HepG2 (cell line): ENCODE results near the gene RBM12. TPM values are rescaled to one million over a fixed set of nuclear protein-coding genes. Genes with fewer than 3 reads are reported as not detected.

Experiments used
- MYC ChIP-seq: sonication (generic); formaldehyde crosslinking; IDR thresholded peaks from 2 replicates; pipeline ENCODE4 v1.9.0; 2021; ENCODE audit warnings: missing genetic modification reagents, borderline replicate concordance
- NFRKB ChIP-seq: fragments of 450-650 bp; IDR thresholded peaks from 2 replicates; pipeline ENCODE4 v1.6.1; 2017
- SCMH1 ChIP-seq: sonication (generic); formaldehyde crosslinking; IDR thresholded peaks from 2 replicates; pipeline ENCODE4 v1.9.0; 2021; ENCODE audit warnings: missing genetic modification reagents, mild to moderate bottlenecking, borderline replicate concordance
- ZFP37 ChIP-seq: sonication (generic); formaldehyde crosslinking; IDR thresholded peaks from 2 replicates; pipeline ENCODE4 v1.4.0; 2020; ENCODE audit warnings: missing genetic modification reagents, borderline replicate concordance
- ZIK1 ChIP-seq: sonication (generic); formaldehyde crosslinking; IDR thresholded peaks from 2 replicates; pipeline ENCODE4 v1.5.0; 2020; ENCODE audit warnings: mild to moderate bottlenecking, low read depth, missing genetic modification reagents, borderline replicate concordance
- ZNF878 ChIP-seq: sonication (generic); formaldehyde crosslinking; IDR thresholded peaks from 2 replicates; pipeline ENCODE4 v1.8.1; 2023; ENCODE audit warnings: mild to moderate bottlenecking, missing genetic modification reagents, moderate library complexity
- polyA plus RNA-seq, 8 experiments: library from polyadenylated mRNA; depleted of rRNA in 3 of 8; stranded (reverse) in 7 of 8; unstranded in 1 of 8; fragments of >200 nt; fragmentation: Illumina TruSeq in 4 of 8; extraction: Trizol in 4 of 8; gene quantifications; 2 replicates each; pipeline versions ENCODE4 v1.2.1 to v1.2.3, GENCODE V29; 2011 to 2016; ENCODE audit warnings: low read depth in 4 of 8, missing spikeins in 1 of 8, mixed read lengths in 1 of 8; ENCODE audit not compliant: insufficient read depth in 1 of 8
- total RNA-seq, 5 experiments: library from RNA; depleted of rRNA; stranded (reverse); fragments of >200 nt; fragmentation: Illumina TruSeq; extraction: Trizol; gene quantifications; 2 replicates each; pipeline ENCODE4 v1.2.3, GENCODE V29; 2016; ENCODE audit warnings: low read depth in 1 of 5
- TF ChIP-seq, protein P1 (sequence below): sonication (generic); formaldehyde crosslinking; IDR thresholded peaks from 2 replicates; pipeline ENCODE4 v1.4.0; 2020; ENCODE audit warnings: missing genetic modification reagents
- TF ChIP-seq, protein P2 (sequence below): sonication (generic); formaldehyde crosslinking; IDR thresholded peaks from 2 replicates; pipeline ENCODE4 v1.4.0; 2020; ENCODE audit warnings: mild to moderate bottlenecking, missing genetic modification reagents
- TF ChIP-seq, protein P3 (sequence below): sonication (generic); formaldehyde crosslinking; IDR thresholded peaks from 2 replicates; pipeline ENCODE4 v1.4.0; 2020; ENCODE audit warnings: missing genetic modification reagents, borderline replicate concordance
- TF ChIP-seq, protein P4 (sequence below): sonication (generic); formaldehyde crosslinking; conservative IDR thresholded peaks from 2 replicates; pipeline ENCODE4 v1.4.0; 2020; ENCODE audit warnings: missing genetic modification reagents

Gene RBM12
- total and polyA plus RNA-seq, 2 of the 13 experiments (the other 11 are each of a cell fraction or from before 2014, with no cell fraction given): 97.9 to 104 TPM

DNA sequence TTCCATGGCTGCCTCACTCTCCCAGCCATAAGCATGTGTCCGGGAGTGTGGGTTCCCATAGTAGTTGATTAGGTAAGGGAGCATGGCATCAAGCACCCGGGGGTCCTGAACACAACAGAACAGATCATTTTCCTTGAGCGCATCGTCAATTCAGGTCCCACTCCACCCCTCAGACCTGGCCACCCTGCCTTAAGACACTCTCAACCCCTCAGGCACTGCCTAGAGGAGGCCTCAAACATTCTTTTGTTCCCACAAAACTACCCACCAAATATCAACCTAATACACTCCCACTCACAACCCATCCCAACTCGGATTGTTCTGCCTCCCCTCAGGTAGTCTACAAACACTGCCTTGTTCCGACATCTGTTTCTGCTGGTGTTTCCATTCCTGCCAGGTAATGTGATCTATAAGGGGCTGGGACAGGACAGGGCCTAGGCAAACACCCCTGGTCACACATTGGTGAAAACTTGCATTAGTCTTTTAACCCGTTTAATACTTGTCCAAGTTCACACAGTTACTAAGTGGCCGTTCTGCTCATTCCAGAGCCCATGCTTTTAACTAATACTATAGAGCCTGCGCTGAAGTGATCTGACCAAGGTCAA lies 33.1 kb upstream of the RBM12 start (continued):
- TF ChIP-seq ZFP37 (CRISPR knock-in tag) (no peak), NFRKB (no peak), MYC (CRISPR knock-in tag) (peak; percentile 0), ZIK1 (CRISPR knock-in tag) (0 out of 2 replicates have a peak, but pooled peaks have one; percentile 39), SCMH1 (CRISPR knock-in tag) (no peak), ZNF878 (CRISPR knock-in tag) (no peak)
- TF ChIP-seq, protein P1, sequence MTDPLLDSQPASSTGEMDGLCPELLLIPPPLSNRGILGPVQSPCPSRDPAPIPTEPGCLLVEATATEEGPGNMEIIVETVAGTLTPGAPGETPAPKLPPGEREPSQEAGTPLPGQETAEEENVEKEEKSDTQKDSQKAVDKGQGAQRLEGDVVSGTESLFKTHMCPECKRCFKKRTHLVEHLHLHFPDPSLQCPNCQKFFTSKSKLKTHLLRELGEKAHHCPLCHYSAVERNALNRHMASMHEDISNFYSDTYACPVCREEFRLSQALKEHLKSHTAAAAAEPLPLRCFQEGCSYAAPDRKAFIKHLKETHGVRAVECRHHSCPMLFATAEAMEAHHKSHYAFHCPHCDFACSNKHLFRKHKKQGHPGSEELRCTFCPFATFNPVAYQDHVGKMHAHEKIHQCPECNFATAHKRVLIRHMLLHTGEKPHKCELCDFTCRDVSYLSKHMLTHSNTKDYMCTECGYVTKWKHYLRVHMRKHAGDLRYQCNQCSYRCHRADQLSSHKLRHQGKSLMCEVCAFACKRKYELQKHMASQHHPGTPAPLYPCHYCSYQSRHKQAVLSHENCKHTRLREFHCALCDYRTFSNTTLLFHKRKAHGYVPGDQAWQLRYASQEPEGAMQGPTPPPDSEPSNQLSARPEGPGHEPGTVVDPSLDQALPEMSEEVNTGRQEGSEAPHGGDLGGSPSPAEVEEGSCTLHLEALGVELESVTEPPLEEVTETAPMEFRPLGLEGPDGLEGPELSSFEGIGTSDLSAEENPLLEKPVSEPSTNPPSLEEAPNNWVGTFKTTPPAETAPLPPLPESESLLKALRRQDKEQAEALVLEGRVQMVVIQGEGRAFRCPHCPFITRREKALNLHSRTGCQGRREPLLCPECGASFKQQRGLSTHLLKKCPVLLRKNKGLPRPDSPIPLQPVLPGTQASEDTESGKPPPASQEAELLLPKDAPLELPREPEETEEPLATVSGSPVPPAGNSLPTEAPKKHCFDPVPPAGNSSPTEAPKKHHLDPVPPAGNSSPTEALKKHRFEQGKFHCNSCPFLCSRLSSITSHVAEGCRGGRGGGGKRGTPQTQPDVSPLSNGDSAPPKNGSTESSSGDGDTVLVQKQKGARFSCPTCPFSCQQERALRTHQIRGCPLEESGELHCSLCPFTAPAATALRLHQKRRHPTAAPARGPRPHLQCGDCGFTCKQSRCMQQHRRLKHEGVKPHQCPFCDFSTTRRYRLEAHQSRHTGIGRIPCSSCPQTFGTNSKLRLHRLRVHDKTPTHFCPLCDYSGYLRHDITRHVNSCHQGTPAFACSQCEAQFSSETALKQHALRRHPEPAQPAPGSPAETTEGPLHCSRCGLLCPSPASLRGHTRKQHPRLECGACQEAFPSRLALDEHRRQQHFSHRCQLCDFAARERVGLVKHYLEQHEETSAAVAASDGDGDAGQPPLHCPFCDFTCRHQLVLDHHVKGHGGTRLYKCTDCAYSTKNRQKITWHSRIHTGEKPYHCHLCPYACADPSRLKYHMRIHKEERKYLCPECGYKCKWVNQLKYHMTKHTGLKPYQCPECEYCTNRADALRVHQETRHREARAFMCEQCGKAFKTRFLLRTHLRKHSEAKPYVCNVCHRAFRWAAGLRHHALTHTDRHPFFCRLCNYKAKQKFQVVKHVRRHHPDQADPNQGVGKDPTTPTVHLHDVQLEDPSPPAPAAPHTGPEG: no peak
- TF ChIP-seq, protein P2, sequence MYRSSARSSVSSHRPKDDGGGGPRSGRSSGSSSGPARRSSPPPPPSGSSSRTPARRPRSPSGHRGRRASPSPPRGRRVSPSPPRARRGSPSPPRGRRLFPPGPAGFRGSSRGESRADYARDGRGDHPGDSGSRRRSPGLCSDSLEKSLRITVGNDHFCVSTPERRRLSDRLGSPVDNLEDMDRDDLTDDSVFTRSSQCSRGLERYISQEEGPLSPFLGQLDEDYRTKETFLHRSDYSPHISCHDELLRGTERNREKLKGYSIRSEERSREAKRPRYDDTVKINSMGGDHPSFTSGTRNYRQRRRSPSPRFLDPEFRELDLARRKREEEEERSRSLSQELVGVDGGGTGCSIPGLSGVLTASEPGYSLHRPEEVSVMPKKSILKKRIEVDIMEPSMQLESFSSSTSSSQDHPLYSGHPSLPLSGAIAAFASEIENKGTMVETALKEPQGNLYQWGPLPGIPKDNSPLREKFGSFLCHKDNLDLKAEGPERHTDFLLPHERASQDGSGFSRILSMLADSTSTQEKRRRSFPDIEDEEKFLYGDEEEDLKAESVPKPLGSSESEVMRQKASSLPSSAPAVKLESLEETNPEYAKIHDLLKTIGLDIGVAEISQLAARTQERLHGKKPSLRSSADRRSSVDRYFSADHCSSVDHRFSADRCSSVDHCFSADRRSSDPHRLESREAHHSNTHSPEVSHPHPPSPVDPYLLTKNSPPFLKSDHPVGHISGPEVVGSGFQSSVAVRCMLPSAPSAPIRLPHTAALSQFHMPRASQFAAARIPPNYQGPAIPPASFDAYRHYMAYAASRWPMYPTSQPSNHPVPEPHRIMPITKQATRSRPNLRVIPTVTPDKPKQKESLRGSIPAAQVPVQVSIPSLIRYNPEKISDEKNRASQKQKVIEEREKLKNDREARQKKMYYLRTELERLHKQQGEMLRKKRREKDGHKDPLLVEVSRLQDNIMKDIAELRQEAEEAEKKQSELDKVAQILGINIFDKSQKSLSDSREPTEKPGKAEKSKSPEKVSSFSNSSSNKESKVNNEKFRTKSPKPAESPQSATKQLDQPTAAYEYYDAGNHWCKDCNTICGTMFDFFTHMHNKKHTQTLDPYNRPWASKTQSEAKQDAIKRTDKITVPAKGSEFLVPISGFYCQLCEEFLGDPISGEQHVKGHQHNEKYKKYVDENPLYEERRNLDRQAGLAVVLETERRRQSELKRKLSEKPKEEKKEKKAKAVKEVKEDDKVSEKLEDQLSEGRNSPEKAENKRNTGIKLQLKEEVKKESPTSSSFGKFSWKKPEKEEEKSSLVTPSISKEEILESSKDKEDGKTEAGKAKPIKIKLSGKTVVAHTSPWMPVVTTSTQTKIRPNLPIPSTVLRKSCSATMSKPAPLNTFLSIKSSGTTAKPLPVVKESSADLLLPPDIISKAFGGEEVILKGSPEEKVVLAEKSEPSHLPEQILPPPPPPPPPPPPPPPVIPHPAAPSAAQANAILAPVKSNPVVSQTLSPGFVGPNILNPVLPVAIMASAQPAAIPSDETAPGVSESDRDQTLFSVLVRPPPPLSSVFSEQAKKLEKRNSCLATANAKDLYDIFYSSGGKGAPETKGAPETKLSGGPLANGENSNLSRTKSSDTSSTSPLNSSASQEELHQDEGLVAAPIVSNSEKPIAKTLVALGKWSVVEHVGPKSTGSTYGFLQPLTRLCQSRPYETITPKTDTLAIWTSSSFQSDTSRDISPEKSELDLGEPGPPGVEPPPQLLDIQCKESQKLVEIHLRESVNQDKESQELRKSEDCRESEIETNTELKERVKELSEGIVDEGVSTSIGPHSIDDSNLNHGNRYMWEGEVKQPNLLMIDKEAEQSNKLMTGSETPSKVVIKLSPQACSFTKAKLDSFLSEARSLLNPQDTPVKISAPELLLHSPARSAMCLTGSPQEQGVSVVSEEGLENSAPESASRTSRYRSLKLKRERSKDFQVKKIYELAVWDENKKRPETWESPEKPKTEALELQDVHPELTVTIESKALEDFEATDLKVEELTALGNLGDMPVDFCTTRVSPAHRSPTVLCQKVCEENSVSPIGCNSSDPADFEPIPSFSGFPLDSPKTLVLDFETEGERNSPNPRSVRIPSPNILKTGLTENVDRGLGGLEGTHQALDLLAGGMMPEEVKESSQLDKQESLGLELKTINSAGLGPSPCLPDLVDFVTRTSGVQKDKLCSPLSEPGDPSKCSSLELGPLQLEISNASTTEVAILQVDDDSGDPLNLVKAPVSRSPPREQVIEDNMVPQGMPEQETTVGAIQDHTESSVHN (CRISPR knock-in tag): no peak
- TF ChIP-seq, protein P3, sequence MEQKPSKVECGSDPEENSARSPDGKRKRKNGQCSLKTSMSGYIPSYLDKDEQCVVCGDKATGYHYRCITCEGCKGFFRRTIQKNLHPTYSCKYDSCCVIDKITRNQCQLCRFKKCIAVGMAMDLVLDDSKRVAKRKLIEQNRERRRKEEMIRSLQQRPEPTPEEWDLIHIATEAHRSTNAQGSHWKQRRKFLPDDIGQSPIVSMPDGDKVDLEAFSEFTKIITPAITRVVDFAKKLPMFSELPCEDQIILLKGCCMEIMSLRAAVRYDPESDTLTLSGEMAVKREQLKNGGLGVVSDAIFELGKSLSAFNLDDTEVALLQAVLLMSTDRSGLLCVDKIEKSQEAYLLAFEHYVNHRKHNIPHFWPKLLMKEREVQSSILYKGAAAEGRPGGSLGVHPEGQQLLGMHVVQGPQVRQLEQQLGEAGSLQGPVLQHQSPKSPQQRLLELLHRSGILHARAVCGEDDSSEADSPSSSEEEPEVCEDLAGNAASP (CRISPR knock-in tag): 0 out of 2 replicates have a peak, but pooled peaks have one; percentile 22
- TF ChIP-seq, protein P4, sequence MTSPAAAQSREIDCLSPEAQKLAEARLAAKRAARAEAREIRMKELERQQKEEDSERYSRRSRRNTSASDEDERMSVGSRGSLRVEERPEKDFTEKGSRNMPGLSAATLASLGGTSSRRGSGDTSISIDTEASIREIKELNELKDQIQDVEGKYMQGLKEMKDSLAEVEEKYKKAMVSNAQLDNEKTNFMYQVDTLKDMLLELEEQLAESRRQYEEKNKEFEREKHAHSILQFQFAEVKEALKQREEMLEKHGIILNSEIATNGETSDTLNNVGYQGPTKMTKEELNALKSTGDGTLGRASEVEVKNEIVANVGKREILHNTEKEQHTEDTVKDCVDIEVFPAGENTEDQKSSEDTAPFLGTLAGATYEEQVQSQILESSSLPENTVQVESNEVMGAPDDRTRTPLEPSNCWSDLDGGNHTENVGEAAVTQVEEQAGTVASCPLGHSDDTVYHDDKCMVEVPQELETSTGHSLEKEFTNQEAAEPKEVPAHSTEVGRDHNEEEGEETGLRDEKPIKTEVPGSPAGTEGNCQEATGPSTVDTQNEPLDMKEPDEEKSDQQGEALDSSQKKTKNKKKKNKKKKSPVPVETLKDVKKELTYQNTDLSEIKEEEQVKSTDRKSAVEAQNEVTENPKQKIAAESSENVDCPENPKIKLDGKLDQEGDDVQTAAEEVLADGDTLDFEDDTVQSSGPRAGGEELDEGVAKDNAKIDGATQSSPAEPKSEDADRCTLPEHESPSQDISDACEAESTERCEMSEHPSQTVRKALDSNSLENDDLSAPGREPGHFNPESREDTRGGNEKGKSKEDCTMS (CRISPR knock-in tag): no peak
